Measurements from ENCODE around the gene PLXNA4. TPM values are rescaled to one million over a fixed set of nuclear protein-coding genes. Genes with fewer than 3 reads are reported as not detected.

The PLXNA4 gene
- total RNA-seq, 2 donors from 2014 or later: 0.41 to 2.8 TPM

DNA sequence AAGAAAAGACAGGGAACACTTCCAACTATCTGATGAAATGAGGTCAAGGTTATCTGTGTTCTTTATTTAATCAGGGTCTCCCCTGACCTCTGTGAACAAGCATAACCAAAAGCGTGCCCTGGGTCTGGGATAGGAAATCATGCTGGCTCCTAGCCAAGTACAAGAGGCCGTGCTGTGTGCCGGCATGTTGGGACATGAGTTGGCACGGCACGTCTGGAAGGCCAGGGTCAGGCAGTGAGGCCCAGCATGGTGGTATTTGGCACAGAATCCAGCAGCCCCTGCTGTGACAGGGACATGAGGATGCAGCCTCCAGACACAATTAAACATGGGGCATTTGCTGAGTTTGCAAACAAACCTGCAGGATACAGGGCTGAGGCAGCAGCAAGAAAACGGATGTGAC, 320.4 kb downstream of the PLXNA4 start:
- TF ChIP-seq, protein P1, sequence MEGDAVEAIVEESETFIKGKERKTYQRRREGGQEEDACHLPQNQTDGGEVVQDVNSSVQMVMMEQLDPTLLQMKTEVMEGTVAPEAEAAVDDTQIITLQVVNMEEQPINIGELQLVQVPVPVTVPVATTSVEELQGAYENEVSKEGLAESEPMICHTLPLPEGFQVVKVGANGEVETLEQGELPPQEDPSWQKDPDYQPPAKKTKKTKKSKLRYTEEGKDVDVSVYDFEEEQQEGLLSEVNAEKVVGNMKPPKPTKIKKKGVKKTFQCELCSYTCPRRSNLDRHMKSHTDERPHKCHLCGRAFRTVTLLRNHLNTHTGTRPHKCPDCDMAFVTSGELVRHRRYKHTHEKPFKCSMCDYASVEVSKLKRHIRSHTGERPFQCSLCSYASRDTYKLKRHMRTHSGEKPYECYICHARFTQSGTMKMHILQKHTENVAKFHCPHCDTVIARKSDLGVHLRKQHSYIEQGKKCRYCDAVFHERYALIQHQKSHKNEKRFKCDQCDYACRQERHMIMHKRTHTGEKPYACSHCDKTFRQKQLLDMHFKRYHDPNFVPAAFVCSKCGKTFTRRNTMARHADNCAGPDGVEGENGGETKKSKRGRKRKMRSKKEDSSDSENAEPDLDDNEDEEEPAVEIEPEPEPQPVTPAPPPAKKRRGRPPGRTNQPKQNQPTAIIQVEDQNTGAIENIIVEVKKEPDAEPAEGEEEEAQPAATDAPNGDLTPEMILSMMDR (IDR thresholded peaks at IDR 0.05): no peak
- TF ChIP-seq POLR2AphosphoS5 (IDR thresholded peaks at IDR 0.05): peak; percentile 12
- H3K27me3 ChIP-seq (replicated peaks; ENCODE audit: insufficient read depth): no peaks in the 10 kb centered on the region
- 17% methylated on average over 6 of the region's 6 CpGs for WGBS
- no peaks in the 10 kb centered on the region for H3K9me3 ChIP-seq
- H3K4me3 ChIP-seq: no peak overlapping the region
- peak; percentile 44 for DNase-seq (ENCODE audit: low spot score)
- no peaks in the 10 kb centered on the region for H3K4me1 ChIP-seq (replicated peaks)
- intact Hi-C loops (cut with DNase I): no loop called here
- no peaks in the 10 kb centered on the region for H3K36me3 ChIP-seq
- no peak overlapping the region for H3K27ac ChIP-seq

DNA sequence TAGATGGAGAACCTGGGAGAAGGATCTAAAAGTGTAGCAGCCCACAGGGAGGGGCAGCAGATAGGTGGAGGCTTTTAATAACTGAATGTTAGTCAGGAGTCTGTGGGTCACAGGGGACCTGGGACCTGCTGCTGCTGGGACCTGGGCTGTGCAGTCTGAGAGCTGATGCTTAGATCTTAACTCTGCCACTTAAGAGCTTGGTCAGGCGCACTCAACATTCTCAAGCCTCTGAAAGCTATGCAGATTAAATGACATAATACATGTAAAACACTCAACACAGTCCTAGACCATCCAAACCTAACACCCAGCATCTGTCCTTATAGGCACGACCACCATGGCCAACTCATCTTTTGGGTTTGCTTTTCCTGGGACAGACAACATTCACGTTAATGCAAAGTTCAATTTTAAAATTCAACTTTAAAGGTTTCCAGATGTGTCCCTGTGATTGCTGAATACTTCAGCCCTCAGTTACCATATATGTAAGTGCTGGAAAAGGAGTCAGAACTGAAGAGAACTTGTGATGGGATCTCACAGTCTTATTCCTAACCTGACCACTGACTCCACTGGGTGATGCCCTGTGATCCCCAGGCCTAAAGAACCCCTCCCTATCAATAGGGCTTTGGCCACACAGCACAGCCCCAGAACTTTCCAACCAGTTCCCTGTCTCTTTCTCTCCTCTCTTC, 321.0 kb downstream of the PLXNA4 start:
- intact Hi-C loops (cut with DNase I): no loop called here
- Histone ChIP-seq H3K4me1 (replicated peaks) (peaks cover 5% of the 10 kb centered on the region), H3K9me3 (no peaks in the 10 kb centered on the region), H3K27me3 (replicated peaks; ENCODE audit: insufficient read depth) (no peaks in the 10 kb centered on the region), H3K36me3 (no peaks in the 10 kb centered on the region), H3K27ac (no peak overlapping the region), H3K4me3 (no peak overlapping the region)
- 94% methylated on average over 3 of the region's 3 CpGs for WGBS
- TF ChIP-seq POLR2AphosphoS5 (IDR thresholded peaks at IDR 0.05) (no peak), POLR2A (IDR thresholded peaks at IDR 0.05) (no peak)
- TF ChIP-seq, protein P1 (IDR thresholded peaks at IDR 0.05): no peak
- no peak for DNase-seq (ENCODE audit: low spot score)

DNA sequence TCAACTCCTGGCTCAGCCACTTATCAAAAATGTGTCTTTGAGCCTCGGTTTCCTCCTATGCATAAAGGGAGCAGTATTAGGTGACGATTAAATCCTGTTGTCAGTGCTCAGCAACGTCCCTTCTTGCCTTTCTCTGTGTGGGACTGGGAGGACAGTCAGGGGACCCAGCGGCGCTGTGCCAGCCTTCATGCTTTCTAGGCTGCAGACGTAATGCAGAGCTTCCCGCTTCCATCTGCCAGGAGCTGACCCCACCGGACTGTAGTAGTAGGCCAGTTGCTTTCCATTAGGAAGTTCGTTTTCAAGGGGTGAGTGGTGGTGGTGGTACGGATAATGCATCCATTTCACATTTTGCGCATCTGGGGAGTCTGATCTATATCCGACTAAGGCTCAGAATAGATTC, 321.8 kb downstream of the PLXNA4 start:
- no peaks in the 10 kb centered on the region for H3K27me3 ChIP-seq (replicated peaks; ENCODE audit: insufficient read depth)
- TF ChIP-seq POLR2AphosphoS5 (IDR thresholded peaks at IDR 0.05): no peak
- TF ChIP-seq, protein P1 (IDR thresholded peaks at IDR 0.05): no peak
- no peak for TF ChIP-seq POLR2A (IDR thresholded peaks at IDR 0.05)
- H3K27ac ChIP-seq: no peak overlapping the region
- no peak for DNase-seq (ENCODE audit: low spot score)
- no peak overlapping the region for H3K4me3 ChIP-seq
- no peaks in the 10 kb centered on the region for H3K36me3 ChIP-seq
- intact Hi-C loops (cut with DNase I): loop anchor here (5.0 kb wide), 1 partner anchor 307 kb away; no protein-coding TSS in a partner anchor
- H3K4me1 ChIP-seq (replicated peaks): peaks cover 12% of the 10 kb centered on the region
- 94% methylated on average over 12 of the region's 12 CpGs for WGBS
- no peaks in the 10 kb centered on the region for H3K9me3 ChIP-seq

DNA sequence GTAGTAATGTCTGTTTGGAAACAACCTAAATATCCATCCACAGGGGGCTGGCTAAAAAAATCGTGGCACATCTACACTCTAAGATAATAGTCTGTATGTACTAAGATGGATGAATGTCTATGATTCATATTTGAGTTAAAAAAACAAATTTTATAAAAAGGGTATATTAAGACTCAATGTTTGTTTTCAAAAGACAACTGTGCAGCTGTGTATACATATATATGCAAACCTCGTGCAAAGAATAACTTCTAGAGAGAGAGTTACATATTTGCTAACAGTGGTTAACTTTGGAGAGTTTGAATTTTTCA, 323.5 kb downstream of the PLXNA4 start:
- intact Hi-C loops (cut with DNase I): loop anchor here (5.0 kb wide), 1 partner anchor 305 kb away; no protein-coding TSS in a partner anchor
- WGBS: 36% methylated on average over 2 of the region's 2 CpGs

More for the DNA sequence above, 323.5 kb downstream of the PLXNA4 start:
- Histone ChIP-seq H3K9me3 (no peaks in the 10 kb centered on the region), H3K4me3 (no peak overlapping the region), H3K27me3 (replicated peaks; ENCODE audit: insufficient read depth) (no peaks in the 10 kb centered on the region), H3K36me3 (no peaks in the 10 kb centered on the region), H3K4me1 (replicated peaks) (peaks cover 14% of the 10 kb centered on the region), H3K27ac (no peak overlapping the region)
- no peak for TF ChIP-seq POLR2AphosphoS5 (IDR thresholded peaks at IDR 0.05)
- TF ChIP-seq, protein P1 (IDR thresholded peaks at IDR 0.05): no peak
- no peak for TF ChIP-seq POLR2A (IDR thresholded peaks at IDR 0.05)
- DNase-seq (ENCODE audit: low spot score): no peak

All from prostate gland (tissue), 2 donors.